NT2/D1 (cell line): Measurements from ENCODE around the gene DHX57.

Experiments
- SUZ12 ChIP-seq: IDR thresholded peaks from 2 replicates; pipeline ENCODE4 v1.6.1; 2011; ENCODE audit not compliant: insufficient read length, insufficient read depth; ENCODE audit errors: extremely low read depth
- YY1 ChIP-seq: IDR thresholded peaks from 2 replicates; pipeline ENCODE4 v1.6.1; 2011; ENCODE audit not compliant: insufficient read length, insufficient read depth
- ZNF274 ChIP-seq: IDR thresholded peaks from 2 replicates; pipeline ENCODE4 v1.6.1; 2011; ENCODE audit warnings: mild to moderate bottlenecking, low read depth, low read length

DNA sequence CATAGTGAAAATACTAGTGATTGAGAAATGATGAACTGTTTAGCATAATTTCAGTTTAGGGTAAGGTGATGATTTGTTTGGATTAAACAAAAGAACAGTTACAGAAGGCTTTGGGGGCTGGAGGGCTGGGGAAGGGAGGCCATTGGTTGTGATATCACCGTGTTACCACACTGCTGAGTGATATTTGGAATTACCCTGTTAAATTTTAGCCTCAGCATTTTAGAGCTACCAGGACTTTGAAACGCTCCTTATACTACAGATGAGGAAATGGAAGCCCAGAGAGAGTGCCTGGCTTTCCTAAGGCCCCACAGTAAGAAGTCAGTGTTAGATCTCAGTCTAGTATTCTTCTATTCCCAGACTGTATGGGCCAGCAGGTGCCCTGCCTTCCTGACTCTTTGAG, 29.5 kb upstream of the DHX57 start:
- TF ChIP-seq ZNF274 = no peak
- TF ChIP-seq SUZ12 = no peak
- TF ChIP-seq YY1 = no peak
